BLaER1 treated with 17β-estradiol and CSF1 and Interleukin-3, amounts not matched to agents 10 nM and 100 nM (cell line): ENCODE measurements around the gene SLC35E3.
A peak's percentile ranks its signal among the peaks of the same experiment; 100 is the strongest.

Experiments used
- H3K27ac ChIP-seq, 11 experiments: shearing (Covaris generic); formaldehyde crosslinking; 2 replicates each; pipeline ENCODE4 v1.8.1; 2022
- H3K27me3 ChIP-seq, 11 experiments: shearing (Covaris generic); formaldehyde crosslinking; 2 replicates each; pipeline ENCODE4 v1.8.1; 2022
- H3K36me3 ChIP-seq, 11 experiments: shearing (Covaris generic); formaldehyde crosslinking; 2 replicates each; pipeline ENCODE4 v1.8.1; 2022
- H3K4me1 ChIP-seq, 10 experiments: shearing (Covaris generic); formaldehyde crosslinking; 2 replicates each; pipeline ENCODE4 v1.8.1; 2022
- H3K4me2 ChIP-seq, 11 experiments: shearing (Covaris generic); formaldehyde crosslinking; 2 replicates each; pipeline ENCODE4 v1.8.1; 2022
- H3K4me3 ChIP-seq, 10 experiments: shearing (Covaris generic); formaldehyde crosslinking; 2 replicates each; pipeline ENCODE4 v1.8.1; 2022
- H3K9ac ChIP-seq, 11 experiments: shearing (Covaris generic); formaldehyde crosslinking; 2 replicates each; pipeline ENCODE4 v1.8.1; 2022
- H3K9me3 ChIP-seq, 11 experiments: shearing (Covaris generic); formaldehyde crosslinking; replicated peaks in 1 of 11; 2 replicates each; pipeline ENCODE4 v1.8.1; 2022
- H4K20me1 ChIP-seq, 11 experiments: shearing (Covaris generic); formaldehyde crosslinking; 2 replicates each; pipeline ENCODE4 v1.8.1; 2022
- Cebpa-rat ChIP-seq, 11 experiments: shearing (Covaris generic); IDR thresholded peaks; 2 replicates each; pipeline ENCODE4 v1.8.1; 2022

The SLC35E3 gene

DNA sequence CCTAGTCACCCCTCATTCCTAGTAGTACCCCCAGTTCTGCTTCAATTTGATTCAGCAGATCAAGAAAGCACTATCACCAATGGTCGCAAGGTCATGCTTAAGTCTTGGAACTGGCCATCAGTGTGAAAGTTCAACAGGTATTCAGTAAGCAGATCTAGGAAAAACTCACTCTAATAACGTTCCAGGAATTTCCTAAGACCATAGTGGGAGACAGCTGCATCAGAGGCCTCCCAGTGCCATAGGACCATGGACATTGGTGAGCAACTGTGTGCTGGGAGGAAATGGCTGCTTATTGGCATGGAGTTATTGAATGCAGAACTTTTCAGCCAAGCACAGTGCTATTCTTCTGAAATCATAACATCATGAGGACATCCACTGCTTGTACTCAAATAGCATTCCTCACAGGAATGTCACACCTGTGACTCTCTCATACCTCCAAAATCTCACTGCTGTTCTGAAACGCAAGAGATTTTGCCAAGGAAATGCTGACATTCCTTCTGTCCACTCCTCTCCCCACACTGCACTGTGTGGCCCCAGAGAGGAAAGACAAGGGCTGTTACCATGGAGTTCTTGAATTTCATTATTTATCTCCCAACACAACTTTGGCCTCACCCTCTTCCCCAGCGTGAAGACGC, 31.1 kb downstream of the SLC35E3 start:
- H3K4me2 ChIP-seq: peak overlapping the region in 2 of 11 experiments; percentile 82 to 89; a peak in 2 of 22 replicates
- H3K27ac ChIP-seq: peak overlapping the region in 4 of 11 experiments; percentile 3 to 81 (median 12); a peak in 2 of 22 replicates
- TF ChIP-seq Cebpa-rat (IDR thresholded peaks at IDR 0.05): no peak
- H4K20me1 ChIP-seq: no peaks in the 10 kb centered on the region
- no peak overlapping the region for H3K9ac ChIP-seq
- H3K4me3 ChIP-seq: no peak overlapping the region
- H3K36me3 ChIP-seq: peaks cover 0 to 19% (median 0%) of the 10 kb centered on the region in 11 experiments; a peak in 3 of 22 replicates
- H3K27me3 ChIP-seq: no peaks in the 10 kb centered on the region
- peaks cover 0 to 12% (median 0%) of the 10 kb centered on the region in 11 experiments; a peak in 2 of 22 replicates for H3K9me3 ChIP-seq
- peaks cover 51 to 79% (median 58%) of the 10 kb centered on the region in 10 experiments for H3K4me1 ChIP-seq

DNA sequence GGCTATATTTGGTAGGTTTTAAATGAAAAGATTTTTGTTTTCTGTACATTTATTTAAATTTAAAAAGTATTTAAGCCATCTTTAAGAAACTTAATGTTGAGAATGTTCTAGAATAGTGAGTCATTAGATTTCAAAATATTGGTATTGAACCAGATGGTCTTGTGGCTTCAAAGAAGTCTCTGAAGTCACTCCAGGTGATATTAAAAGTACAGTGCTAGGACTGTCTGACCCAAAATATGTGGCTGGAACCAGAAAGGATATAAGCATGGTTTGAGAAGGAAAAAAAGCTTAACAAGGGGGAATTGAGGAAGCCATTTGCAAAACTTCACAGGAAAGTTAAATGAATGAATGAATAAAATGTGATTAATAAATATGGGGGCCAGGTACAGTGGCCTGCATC, 33.3 kb downstream of the SLC35E3 start:
- Histone ChIP-seq H3K4me1 (peaks cover 49 to 79% (median 56%) of the 10 kb centered on the region in 10 experiments), H3K9ac (no peak overlapping the region), H4K20me1 (no peaks in the 10 kb centered on the region), H3K27ac (peak overlapping the region in 5 of 11 experiments; percentile 6 to 43 (median 22); a peak in 5 of 22 replicates), H3K4me2 (peak overlapping the region in 3 of 11 experiments; percentile 0 to 23 (median 1); a peak in 1 of 22 replicates), H3K27me3 (no peaks in the 10 kb centered on the region), H3K4me3 (no peak overlapping the region), H3K36me3 (peaks cover 0 to 19% (median 0%) of the 10 kb centered on the region in 11 experiments; a peak in 3 of 22 replicates), H3K9me3 (peaks cover 0 to 12% (median 0%) of the 10 kb centered on the region in 11 experiments; a peak in 2 of 22 replicates)
- no peak for TF ChIP-seq Cebpa-rat (IDR thresholded peaks at IDR 0.05)

DNA sequence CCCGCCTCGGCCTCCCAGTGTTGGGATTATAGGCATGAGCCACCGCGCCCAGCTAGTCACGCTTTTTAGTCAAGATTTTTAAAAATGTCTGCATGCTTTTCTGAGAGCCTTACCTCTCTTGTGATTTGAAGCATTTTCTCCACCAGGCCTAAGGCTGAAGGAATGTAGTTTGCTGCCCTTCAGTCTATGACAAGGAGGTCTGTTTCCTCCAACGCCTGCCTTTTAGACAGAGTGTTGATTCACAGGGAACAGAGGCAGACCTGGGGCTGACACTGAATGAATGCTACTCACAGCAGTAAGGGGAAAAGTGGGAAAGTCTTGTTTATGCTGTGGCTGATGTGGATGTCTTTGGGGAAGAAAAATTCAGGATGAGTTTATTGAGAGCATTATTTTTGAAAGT, 34.8 kb downstream of the SLC35E3 start:
- H4K20me1 ChIP-seq: no peaks in the 10 kb centered on the region
- peak overlapping the region in 8 of 11 experiments; percentile 2 to 96 (median 15); a peak in 8 of 22 replicates for H3K27ac ChIP-seq
- H3K4me3 ChIP-seq: no peak overlapping the region
- no peak for TF ChIP-seq Cebpa-rat (IDR thresholded peaks at IDR 0.05)
- peaks cover 0 to 19% (median 0%) of the 10 kb centered on the region in 11 experiments; a peak in 3 of 22 replicates for H3K36me3 ChIP-seq
- no peak overlapping the region; a peak in 1 of 22 replicates for H3K4me2 ChIP-seq
- peaks cover 0 to 12% (median 0%) of the 10 kb centered on the region in 11 experiments; a peak in 2 of 22 replicates for H3K9me3 ChIP-seq
- H3K9ac ChIP-seq: no peak overlapping the region
- peaks cover 49 to 79% (median 56%) of the 10 kb centered on the region in 10 experiments for H3K4me1 ChIP-seq
- H3K27me3 ChIP-seq: no peaks in the 10 kb centered on the region

DNA sequence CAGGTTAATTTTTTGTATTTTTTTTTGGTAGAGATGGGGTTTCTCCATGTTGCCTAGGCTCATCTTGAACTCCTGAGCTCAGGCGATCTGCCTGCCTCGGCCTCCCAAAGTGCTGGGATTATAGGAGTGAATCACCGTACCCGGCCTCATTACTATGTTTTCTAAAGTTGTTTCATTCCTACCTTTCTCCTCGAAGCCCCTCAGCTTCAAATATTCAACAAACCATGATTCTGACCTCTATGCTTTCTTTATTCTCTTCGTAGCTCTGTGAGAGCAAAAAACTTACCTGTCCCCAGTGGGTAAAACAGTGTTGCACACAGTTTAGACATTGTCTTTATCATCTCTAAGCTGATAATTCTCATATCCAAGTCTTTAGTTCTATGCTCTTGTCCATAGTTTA, 35.8 kb downstream of the SLC35E3 start:
- peaks cover 0 to 18% (median 0%) of the 10 kb centered on the region in 11 experiments; a peak in 3 of 22 replicates for H3K36me3 ChIP-seq

DNA sequence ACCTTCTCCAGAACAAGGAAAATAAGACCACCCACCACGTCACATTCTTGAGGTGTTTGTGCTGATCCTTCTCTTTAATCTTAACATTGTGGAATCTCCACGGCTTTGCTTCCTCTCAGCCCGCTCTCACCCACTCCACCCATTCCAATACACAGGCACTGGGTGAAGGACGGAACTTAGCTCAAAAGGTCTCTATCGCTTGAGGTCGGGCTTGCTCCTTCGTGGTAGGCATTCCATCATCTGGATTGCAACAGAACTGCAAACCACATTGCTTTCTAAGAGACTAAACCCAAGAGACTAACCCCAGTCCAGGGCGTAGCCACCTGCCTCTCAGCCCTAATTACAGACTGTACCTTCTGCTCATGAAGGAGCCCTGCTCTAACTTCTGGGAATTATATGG, 38.0 kb downstream of the SLC35E3 start:
- Histone ChIP-seq H3K4me2 (peak overlapping the region; percentile 65 to 90 (median 84)), H3K27ac (peak overlapping the region; percentile 60 to 99 (median 96)), H3K9me3 (no peaks in the 10 kb centered on the region), H3K27me3 (peaks cover 0 to 4% (median 0%) of the 10 kb centered on the region in 11 experiments; a peak in 1 of 22 replicates), H3K9ac (peak overlapping the region; percentile 23 to 91 (median 78)), H4K20me1 (no peaks in the 10 kb centered on the region), H3K4me1 (peaks cover 59 to 90% (median 76%) of the 10 kb centered on the region in 10 experiments), H3K4me3 (peak overlapping the region in 8 of 10 experiments; percentile 18 to 59 (median 34); a peak in 12 of 20 replicates), H3K36me3 (peaks cover 0 to 5% (median 0%) of the 10 kb centered on the region in 11 experiments; a peak in 1 of 22 replicates)
- peak; percentile 68 to 95 (median 91); a peak in 21 of 22 replicates for TF ChIP-seq Cebpa-rat (IDR thresholded peaks at IDR 0.05)

More for the DNA sequence above, 35.8 kb downstream of the SLC35E3 start:
- no peak overlapping the region for H3K9ac ChIP-seq
- TF ChIP-seq Cebpa-rat (IDR thresholded peaks at IDR 0.05): no peak
- H3K27me3 ChIP-seq: no peaks in the 10 kb centered on the region
- peaks cover 49 to 79% (median 57%) of the 10 kb centered on the region in 10 experiments for H3K4me1 ChIP-seq
- H4K20me1 ChIP-seq: no peaks in the 10 kb centered on the region
- no peak overlapping the region for H3K4me3 ChIP-seq
- peak overlapping the region in 5 of 11 experiments; percentile 3 to 88 (median 25); a peak in 6 of 22 replicates for H3K4me2 ChIP-seq
- H3K27ac ChIP-seq: peak overlapping the region in 8 of 11 experiments; percentile 0 to 96 (median 60); a peak in 9 of 22 replicates
- peaks cover 0 to 12% (median 0%) of the 10 kb centered on the region in 11 experiments; a peak in 2 of 22 replicates for H3K9me3 ChIP-seq

DNA sequence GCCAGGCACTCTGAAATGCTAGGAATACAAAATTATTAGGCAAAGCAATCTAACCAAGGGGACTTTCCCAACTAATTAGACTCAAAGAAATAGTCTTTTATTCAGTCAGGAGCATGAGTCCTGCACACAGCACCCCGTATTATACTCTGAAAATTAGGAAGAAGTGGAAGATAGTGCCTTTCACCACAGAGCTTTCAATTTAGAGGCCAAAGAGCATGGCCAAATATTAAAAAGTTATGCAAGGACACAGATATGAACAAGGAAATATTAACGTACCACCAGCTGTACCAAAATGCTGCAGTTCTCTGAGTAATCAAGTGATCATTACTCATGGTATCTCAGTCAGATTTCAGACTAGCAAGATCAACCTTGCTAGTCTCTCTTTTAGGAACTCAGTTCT, 39.4 kb downstream of the SLC35E3 start:
- no peaks in the 10 kb centered on the region for H3K9me3 ChIP-seq
- peaks cover 0 to 5% (median 0%) of the 10 kb centered on the region in 11 experiments; a peak in 1 of 22 replicates for H3K36me3 ChIP-seq
- H3K4me1 ChIP-seq: peaks cover 55 to 96% (median 87%) of the 10 kb centered on the region in 10 experiments
- peak overlapping the region in 9 of 11 experiments; percentile 23 to 91 (median 81); a peak in 15 of 22 replicates for H3K9ac ChIP-seq
- H3K27me3 ChIP-seq: peaks cover 0 to 17% (median 10%) of the 10 kb centered on the region in 11 experiments; a peak in 11 of 22 replicates
- TF ChIP-seq Cebpa-rat (IDR thresholded peaks at IDR 0.05): no peak
- peak overlapping the region in 10 of 11 experiments; percentile 65 to 90 (median 84); a peak in 18 of 22 replicates for H3K4me2 ChIP-seq
- peak overlapping the region; percentile 64 to 99 (median 96); a peak in 21 of 22 replicates for H3K27ac ChIP-seq
- peak overlapping the region in 3 of 10 experiments; percentile 33 to 39 (median 35); a peak in 3 of 20 replicates for H3K4me3 ChIP-seq
- no peaks in the 10 kb centered on the region for H4K20me1 ChIP-seq

DNA sequence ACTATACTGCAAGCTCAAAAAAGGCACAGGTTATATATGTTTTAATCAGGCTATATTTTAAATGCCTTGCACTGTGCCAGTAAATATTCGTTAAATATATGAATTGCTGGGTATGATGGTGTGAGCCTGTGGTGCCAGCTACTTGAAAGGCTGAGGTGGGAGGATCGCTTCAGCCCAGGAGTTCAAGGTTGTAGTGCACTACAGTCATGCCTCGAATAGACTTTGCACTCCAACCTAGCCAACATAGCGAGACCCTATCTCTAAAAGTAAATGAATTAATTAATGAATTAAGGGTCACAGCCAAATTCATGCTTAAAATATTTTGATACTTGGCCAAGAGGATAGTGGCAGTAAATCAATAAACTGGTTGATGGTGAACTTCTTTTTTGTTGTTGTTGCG, 39.8 kb downstream of the SLC35E3 start:
- Histone ChIP-seq H3K27me3 (peaks cover 0 to 22% (median 14%) of the 10 kb centered on the region in 11 experiments; a peak in 11 of 22 replicates), H3K4me2 (peak overlapping the region in 9 of 11 experiments; percentile 72 to 90 (median 84); a peak in 18 of 22 replicates), H3K9ac (peak overlapping the region in 9 of 11 experiments; percentile 61 to 91 (median 81); a peak in 16 of 22 replicates), H3K27ac (peak overlapping the region; percentile 64 to 99 (median 96); a peak in 21 of 22 replicates), H4K20me1 (no peaks in the 10 kb centered on the region), H3K36me3 (peaks cover 0 to 5% (median 0%) of the 10 kb centered on the region in 11 experiments; a peak in 1 of 22 replicates), H3K4me3 (peak overlapping the region in 3 of 10 experiments; percentile 3 to 35 (median 24); a peak in 2 of 20 replicates), H3K4me1 (peaks cover 55 to 96% (median 89%) of the 10 kb centered on the region in 10 experiments), H3K9me3 (no peaks in the 10 kb centered on the region)
- no peak for TF ChIP-seq Cebpa-rat (IDR thresholded peaks at IDR 0.05)

DNA sequence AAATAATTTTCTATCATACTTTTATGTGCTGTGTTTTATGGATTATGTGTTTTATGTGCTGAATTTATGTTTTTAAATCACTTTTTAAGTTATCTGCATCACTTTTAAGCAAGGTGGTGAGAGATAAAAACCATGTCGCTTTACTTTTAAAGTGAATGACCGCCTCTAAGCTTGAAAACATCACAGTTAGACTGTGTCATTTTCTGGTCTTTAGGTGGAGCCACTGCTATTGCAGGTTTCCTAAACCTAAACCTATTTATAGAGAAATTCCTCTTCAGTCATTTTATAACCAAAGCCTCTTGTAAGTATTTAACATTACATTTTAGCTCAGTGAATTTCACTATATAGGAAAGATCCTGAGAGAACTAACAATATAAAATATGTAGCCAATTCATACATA, 41.0 kb downstream of the SLC35E3 start:
- Histone ChIP-seq H3K36me3 (no peaks in the 10 kb centered on the region; a peak in 1 of 22 replicates), H3K9me3 (no peaks in the 10 kb centered on the region), H3K27me3 (peaks cover 0 to 24% (median 14%) of the 10 kb centered on the region in 11 experiments; a peak in 11 of 22 replicates), H3K4me1 (peaks cover 55 to 87% (median 85%) of the 10 kb centered on the region in 10 experiments), H3K27ac (peak overlapping the region; percentile 64 to 99 (median 96)), H3K9ac (peak overlapping the region in 10 of 11 experiments; percentile 52 to 91 (median 80); a peak in 20 of 22 replicates), H3K4me3 (peak overlapping the region in 2 of 10 experiments; percentile 3 to 46; a peak in 4 of 20 replicates), H4K20me1 (no peaks in the 10 kb centered on the region), H3K4me2 (peak overlapping the region; percentile 49 to 90 (median 84))
- no peak for TF ChIP-seq Cebpa-rat (IDR thresholded peaks at IDR 0.05)
